ENCODE data around the gene PXN.

DNA sequence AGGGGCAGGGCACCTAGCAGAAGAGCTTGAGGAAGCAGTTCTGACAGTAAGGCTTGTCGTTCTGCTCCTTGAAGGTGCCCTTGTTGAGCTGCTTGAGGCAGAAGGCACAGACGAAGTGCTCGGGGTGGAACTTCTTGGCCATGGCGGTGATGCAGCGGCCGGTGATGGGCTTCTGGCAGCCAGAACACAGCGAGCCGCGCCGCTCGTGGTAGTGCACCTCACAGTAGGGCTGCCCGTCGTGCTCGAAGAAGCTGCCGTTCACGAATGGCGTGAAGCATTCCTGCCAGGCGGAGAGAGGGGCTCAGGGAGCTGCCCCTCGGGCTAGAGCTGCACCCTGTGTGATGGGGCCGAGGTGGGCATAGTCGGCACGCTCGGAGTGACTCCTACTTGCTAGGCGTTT is 53.2 kb downstream of the PXN start:
- TF ChIP-seq CEBPB (IDR thresholded peaks at IDR 0.05; ENCODE audit: borderline replicate concordance, low read depth, low read length) (no peak), ZNF709 (CRISPR knock-in tag; IDR thresholded peaks at IDR 0.05) (no peak), CTCF (CRISPR knock-in tag; IDR thresholded peaks at IDR 0.05) (no peak), ELF1 (CRISPR knock-in tag; IDR thresholded peaks at IDR 0.05) (no peak), MTA1 (CRISPR knock-in tag; IDR thresholded peaks at IDR 0.05; ENCODE audit: borderline replicate concordance) (no peak), POLR2A (IDR thresholded peaks at IDR 0.05; ENCODE audit: insufficient read depth in 1 of 2, low read depth in 2 of 2, low read length in 2 of 2) (no peak), TAF15 (IDR thresholded peaks at IDR 0.05; ENCODE audit: low read depth, low read length, poor library complexity, severe bottlenecking) (no peak), ZNF329 (CRISPR knock-in tag; IDR thresholded peaks at IDR 0.05; ENCODE audit: low read depth) (no peak), CBFB (CRISPR knock-in tag; IDR thresholded peaks at IDR 0.05) (no peak), SOX13 (IDR thresholded peaks at IDR 0.05) (no peak), SOX13 (CRISPR knock-in tag; conservative IDR thresholded peaks at IDR 0.05 in 1 of 2, IDR thresholded peaks at IDR 0.05 in 1 of 2) (no peak)
- TF ChIP-seq, protein P1, sequence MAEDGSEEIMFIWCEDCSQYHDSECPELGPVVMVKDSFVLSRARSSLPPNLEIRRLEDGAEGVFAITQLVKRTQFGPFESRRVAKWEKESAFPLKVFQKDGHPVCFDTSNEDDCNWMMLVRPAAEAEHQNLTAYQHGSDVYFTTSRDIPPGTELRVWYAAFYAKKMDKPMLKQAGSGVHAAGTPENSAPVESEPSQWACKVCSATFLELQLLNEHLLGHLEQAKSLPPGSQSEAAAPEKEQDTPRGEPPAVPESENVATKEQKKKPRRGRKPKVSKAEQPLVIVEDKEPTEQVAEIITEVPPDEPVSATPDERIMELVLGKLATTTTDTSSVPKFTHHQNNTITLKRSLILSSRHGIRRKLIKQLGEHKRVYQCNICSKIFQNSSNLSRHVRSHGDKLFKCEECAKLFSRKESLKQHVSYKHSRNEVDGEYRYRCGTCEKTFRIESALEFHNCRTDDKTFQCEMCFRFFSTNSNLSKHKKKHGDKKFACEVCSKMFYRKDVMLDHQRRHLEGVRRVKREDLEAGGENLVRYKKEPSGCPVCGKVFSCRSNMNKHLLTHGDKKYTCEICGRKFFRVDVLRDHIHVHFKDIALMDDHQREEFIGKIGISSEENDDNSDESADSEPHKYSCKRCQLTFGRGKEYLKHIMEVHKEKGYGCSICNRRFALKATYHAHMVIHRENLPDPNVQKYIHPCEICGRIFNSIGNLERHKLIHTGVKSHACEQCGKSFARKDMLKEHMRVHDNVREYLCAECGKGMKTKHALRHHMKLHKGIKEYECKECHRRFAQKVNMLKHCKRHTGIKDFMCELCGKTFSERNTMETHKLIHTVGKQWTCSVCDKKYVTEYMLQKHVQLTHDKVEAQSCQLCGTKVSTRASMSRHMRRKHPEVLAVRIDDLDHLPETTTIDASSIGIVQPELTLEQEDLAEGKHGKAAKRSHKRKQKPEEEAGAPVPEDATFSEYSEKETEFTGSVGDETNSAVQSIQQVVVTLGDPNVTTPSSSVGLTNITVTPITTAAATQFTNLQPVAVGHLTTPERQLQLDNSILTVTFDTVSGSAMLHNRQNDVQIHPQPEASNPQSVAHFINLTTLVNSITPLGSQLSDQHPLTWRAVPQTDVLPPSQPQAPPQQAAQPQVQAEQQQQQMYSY (CRISPR knock-in tag; IDR thresholded peaks at IDR 0.05), result no peak
- TF ChIP-seq, protein P2, sequence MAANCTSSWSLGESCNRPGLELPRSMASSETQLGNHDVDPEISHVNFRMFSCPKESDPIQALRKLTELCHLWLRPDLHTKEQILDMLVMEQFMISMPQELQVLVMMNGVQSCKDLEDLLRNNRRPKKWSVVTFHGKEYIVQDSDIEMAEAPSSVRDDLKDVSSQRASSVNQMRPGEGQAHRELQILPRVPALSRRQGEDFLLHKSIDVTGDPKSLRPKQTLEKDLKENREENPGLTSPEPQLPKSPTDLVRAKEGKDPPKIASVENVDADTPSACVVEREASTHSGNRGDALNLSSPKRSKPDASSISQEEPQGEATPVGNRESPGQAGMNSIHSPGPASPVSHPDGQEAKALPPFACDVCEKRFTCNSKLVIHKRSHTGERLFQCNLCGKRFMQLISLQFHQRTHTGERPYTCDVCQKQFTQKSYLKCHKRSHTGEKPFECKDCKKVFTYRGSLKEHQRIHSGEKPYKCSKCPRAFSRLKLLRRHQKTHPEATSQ (CRISPR knock-in tag; IDR thresholded peaks at IDR 0.05; ENCODE audit: borderline replicate concordance), result no peak

All from HepG2 (cell line).